Measurements from ENCODE around the gene PRRC1. TPM values are rescaled to one million over a fixed set of nuclear protein-coding genes. Genes with fewer than 3 reads are reported as not detected.
"Not testable (repeated sequence)": the region's sequence is repeated elsewhere in the genome, so short reads cannot be mapped to it uniquely, and the experiment has no call there.

Gene PRRC1
- total RNA-seq, 4 donors from 2014 or later: 22.8 to 43.7 (median 34.0) TPM

DNA sequence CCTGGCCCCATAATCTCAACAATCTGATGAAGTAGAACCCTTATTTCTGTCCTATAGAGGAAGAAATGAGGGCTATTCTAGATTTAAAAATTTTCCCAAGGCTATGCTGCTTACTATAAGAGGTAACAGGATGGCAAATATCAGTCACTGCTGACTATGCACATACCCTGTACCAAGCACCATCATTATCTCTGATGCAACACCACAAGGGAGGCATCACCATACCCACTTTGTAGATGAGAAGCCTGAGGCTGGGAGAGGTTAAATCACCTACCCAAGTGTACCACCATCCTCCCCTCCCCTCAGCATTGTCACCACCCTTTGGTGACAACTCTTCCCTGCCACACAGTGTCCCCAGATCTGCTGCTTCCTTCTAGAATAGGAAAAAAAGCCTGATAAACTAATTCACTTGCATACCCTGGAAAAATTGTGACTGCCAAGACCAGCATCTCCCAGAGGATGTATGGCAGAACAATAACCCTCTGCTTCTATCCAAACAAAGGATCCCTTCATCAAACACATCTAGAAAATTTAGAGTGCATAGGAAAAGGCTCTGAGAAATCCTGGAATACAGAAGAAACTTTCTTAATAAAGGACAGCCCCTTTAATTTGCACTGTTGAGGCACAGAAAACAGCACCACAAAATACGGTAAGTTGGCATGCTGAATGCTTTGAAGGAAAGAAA is 48.3 kb downstream of the PRRC1 start:
- H3K27me3 ChIP-seq: peaks cover 0 to 7% (median 0%) of the 10 kb centered on the region in 4 donors
- no peak for TF ChIP-seq POLR2A (IDR thresholded peaks at IDR 0.05)
- TF ChIP-seq, protein P1, sequence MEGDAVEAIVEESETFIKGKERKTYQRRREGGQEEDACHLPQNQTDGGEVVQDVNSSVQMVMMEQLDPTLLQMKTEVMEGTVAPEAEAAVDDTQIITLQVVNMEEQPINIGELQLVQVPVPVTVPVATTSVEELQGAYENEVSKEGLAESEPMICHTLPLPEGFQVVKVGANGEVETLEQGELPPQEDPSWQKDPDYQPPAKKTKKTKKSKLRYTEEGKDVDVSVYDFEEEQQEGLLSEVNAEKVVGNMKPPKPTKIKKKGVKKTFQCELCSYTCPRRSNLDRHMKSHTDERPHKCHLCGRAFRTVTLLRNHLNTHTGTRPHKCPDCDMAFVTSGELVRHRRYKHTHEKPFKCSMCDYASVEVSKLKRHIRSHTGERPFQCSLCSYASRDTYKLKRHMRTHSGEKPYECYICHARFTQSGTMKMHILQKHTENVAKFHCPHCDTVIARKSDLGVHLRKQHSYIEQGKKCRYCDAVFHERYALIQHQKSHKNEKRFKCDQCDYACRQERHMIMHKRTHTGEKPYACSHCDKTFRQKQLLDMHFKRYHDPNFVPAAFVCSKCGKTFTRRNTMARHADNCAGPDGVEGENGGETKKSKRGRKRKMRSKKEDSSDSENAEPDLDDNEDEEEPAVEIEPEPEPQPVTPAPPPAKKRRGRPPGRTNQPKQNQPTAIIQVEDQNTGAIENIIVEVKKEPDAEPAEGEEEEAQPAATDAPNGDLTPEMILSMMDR (IDR thresholded peaks at IDR 0.05): no peak
- DNase-seq: no peak
- intact Hi-C loops (cut with DNase I): no loop called here
- 55 to 75% methylated on average over 1 of the region's 1 CpG for WGBS, 2 donors
- peaks cover 0 to 16% (median 0%) of the 10 kb centered on the region in 3 donors for H3K4me1 ChIP-seq
- H3K4me3 ChIP-seq: no peak overlapping the region
- no peaks in the 10 kb centered on the region for H3K36me3 ChIP-seq
- H3K27ac ChIP-seq: no peak overlapping the region
- H3K9me3 ChIP-seq: no peaks in the 10 kb centered on the region

DNA sequence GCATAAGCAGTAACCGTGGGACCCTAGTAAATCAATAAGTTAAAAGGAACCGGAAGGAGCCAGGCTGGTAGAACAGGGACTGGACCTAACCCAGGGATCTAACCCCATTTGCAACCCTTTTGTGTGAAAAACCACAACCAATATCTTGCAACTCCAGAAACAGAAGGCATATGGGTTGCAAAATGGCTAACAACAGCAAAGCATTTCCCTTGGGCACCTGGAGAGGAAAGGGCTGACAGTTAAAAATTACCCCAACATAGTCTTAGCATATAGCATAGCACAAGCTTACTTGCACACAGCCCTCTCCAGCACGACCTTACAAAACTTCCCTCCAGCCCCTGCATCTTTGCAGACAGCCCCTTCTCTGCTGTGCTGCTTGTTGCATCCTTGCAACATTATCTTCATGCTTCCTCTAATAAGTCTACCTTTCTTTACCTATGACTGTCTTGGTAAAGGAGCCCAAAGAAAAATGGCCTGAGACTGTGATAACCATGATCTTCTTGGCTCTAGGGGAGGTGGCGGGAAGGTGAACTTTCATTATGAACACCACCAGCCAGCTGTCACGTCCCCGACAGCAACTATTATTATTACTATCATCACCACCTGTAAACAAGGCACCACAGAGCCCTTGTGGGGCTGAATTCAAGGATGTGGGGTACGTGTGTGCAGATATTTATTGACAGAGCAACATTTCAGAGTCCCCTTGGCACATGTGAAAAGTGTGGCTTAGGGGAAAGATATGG is 49.8 kb downstream of the PRRC1 start:
- Histone ChIP-seq H3K27me3 (peaks cover 0 to 7% (median 0%) of the 10 kb centered on the region in 4 donors), H3K4me3 (no peak overlapping the region), H3K9me3 (no peaks in the 10 kb centered on the region), H3K36me3 (no peaks in the 10 kb centered on the region), H3K4me1 (peaks cover 0 to 16% (median 0%) of the 10 kb centered on the region in 3 donors), H3K27ac (no peak overlapping the region)
- 62 to 78% methylated on average over 7 of the region's 7 CpGs for WGBS, 2 donors
- TF ChIP-seq POLR2A (IDR thresholded peaks at IDR 0.05): no peak
- TF ChIP-seq, protein P1 (IDR thresholded peaks at IDR 0.05): no peak
- intact Hi-C loops (cut with DNase I): no loop called here
- no peak for DNase-seq

DNA sequence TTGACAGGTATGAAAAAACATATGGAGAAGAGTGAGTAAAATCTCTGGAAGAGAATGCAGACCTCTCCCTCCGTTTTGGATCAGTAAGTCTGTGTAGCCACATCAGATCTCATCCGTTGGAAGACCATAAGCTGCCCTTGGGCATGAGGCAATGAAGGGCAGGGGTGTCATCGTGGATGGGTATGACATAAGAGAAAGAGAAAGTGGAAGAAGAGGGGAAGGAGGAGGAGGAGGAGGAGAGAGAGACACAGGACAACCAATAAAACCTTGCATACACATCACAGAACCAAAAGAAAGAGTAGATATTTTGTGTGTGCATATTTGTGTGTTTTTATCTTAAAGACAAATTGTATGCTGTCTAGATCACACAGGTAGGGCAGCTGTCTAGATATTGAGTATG is 50.7 kb downstream of the PRRC1 start:
- peaks cover 0 to 7% (median 0%) of the 10 kb centered on the region in 3 donors for H3K4me1 ChIP-seq
- no peak for DNase-seq
- no peaks in the 10 kb centered on the region for H3K9me3 ChIP-seq
- intact Hi-C loops (cut with DNase I): no loop called here
- WGBS, 2 donors: 58% methylated on average over 3 of the region's 3 CpGs
- peaks cover 0 to 7% (median 0%) of the 10 kb centered on the region in 4 donors for H3K27me3 ChIP-seq
- TF ChIP-seq POLR2A (IDR thresholded peaks at IDR 0.05): no peak
- TF ChIP-seq, protein P1 (IDR thresholded peaks at IDR 0.05): no peak
- H3K36me3 ChIP-seq: no peaks in the 10 kb centered on the region
- no peak overlapping the region for H3K4me3 ChIP-seq
- no peak overlapping the region for H3K27ac ChIP-seq

DNA sequence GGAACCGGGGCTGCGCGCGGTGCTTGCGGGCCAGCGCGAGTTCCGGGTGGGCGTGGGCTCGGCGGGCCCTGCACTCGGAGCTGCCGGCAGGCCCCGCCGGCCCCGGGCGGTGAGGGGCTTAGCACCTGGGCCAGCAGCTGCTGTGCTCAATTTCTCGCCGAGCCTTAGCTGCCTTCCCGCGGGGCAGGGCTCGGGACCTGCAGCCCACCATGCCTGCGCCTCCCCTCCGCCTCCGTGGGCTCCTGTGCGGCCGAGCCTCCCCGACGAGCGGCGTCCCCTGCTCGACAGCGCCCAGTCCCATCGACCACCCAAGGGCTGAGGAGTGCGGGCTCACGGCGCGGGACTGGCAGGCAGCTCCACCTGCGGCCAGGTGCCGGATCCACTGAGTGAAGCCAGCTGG is 52.0 kb downstream of the PRRC1 start:
- H3K27me3 ChIP-seq; H3K4me1 ChIP-seq; H3K4me3 ChIP-seq; intact Hi-C loops (cut with DNase I); H3K36me3 ChIP-seq; H3K27ac ChIP-seq; H3K9me3 ChIP-seq; DNase-seq: not testable (repeated sequence)
- WGBS, 2 donors: no CpG with 5 or more reads among the region's 40 CpGs

DNA sequence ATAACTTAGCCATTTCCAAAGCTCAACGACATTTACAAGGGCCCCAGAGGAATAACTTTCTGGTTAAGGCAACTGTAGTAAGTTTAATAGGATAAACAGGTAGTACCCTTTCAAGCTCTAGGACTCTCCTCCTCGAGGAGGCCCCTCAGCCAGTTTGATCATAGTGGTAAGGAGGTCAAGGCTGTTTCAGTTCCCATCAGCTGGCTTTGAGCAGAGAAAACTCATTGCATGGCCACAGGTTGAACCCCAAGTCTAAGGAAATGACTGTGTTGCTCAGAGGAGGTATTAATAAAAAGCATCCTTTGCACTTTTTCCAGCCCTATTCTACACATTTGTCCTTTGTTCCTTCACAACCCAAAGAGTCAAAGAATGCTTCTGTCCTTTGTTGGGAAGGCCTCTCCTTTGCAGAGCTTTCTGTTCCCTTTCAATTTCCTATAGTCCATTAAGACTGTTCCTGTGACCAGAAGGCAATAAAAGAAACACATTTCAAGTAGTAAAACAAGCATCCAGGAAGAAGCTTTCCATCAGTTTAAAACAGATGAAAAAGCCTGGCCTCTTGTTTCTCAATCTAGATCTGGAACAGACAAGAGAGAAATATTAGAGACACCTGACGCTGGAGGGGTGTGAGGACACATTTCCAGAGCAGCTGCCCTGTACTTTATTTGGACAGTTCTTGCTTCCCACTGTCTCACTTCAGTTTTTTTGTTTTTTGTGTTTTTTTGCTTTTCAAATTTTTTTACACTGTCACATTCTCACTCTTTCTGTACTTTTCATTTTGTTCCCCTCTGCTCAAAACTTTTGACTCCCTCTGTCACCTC is 54.1 kb downstream of the PRRC1 start:
- Histone ChIP-seq H3K36me3 (no peaks in the 10 kb centered on the region), H3K9me3 (peaks cover 0 to 7% (median 0%) of the 10 kb centered on the region in 3 donors), H3K27ac (no peak overlapping the region), H3K4me1 (no peaks in the 10 kb centered on the region), H3K27me3 (peaks cover 0 to 7% (median 0%) of the 10 kb centered on the region in 4 donors), H3K4me3 (no peak overlapping the region)
- intact Hi-C loops (cut with DNase I): no loop called here
- no peak for TF ChIP-seq POLR2A (IDR thresholded peaks at IDR 0.05)
- TF ChIP-seq, protein P1 (IDR thresholded peaks at IDR 0.05): no peak
- 42 to 60% methylated on average over 3 of the region's 3 CpGs for WGBS, 2 donors
- DNase-seq: no peak
